ENCODE measurements around the gene TAF1A.
"Not testable (repeated sequence)": the region's sequence is repeated elsewhere in the genome, so short reads cannot be mapped to it uniquely, and the experiment has no call there.

Gene TAF1A

GRCh38 chr1:222589462-222590302 lies at the start of gene TAF1A:
Gene TAF1A, minus strand, starts transcription at chr1:222589933.
- DNase-seq (ENCODE audit: low read depth): no peak

GRCh38 chr1:222634180-222635013 lies 44.7 kb upstream of the TAF1A start:
- DNase-seq (ENCODE audit: low read depth): peak; percentile 77

- no peak for DNase-seq (ENCODE audit: low read depth)
Observed at GRCh38 chr1:222632749-222633148, 43.0 kb upstream of the TAF1A start.

DNA sequence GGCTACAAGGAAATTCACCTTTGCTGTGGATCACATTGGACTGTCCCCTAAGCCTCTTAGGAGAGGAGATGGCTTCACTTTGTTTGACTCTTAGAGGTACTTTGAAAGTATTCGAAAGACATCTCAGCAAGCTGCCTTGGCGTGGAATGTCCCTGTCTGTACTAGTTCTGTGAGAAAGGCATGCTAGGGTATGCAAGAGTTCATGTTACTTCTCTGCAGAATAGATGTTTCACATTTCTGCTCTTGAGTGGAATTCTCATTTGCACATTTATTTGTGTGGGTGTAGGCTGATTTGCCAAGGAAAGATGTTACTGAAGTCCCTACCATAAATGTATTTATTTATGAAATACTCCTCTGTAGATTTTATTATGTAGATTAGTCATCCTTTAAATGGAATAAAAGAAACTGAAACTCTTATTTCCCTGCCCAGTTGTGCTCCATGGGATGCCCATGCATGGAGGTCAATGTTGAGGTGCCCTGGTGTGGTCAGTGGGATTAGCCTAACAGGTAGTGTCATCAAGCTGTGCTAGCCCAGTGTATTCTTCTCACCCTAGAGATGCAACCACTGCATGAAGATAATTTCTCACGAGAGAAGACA lies 42.0 kb upstream of the TAF1A start:
- DNase-seq (ENCODE audit: low read depth): no peak

DNA sequence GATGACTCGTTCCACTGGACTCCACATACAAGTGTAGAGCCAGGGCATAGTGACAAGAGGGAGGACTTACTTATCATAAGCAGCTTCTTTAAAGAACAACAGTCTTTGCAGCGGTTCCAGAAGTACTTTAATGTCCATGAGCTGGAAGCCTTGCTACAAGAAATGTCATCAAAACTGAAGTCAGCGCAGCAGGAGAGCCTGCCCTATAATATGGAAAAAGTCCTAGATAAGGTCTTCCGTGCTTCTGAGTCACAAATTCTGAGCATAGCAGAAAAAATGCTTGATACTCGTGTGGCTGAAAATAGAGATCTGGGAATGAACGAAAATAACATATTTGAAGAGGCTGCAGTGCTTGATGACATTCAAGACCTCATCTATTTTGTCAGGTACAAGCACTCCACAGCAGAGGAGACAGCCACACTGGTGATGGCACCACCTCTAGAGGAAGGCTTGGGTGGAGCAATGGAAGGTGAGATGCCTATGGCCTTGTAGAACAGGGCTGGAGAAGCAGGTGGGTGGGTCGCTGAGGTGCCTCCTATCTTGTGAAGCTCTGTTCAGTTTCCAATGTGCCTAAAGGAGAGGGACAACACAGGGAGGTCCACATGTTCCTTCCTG lies 40.3 kb upstream of the TAF1A start:
- DNase-seq (ENCODE audit: low read depth): no peak

DNA sequence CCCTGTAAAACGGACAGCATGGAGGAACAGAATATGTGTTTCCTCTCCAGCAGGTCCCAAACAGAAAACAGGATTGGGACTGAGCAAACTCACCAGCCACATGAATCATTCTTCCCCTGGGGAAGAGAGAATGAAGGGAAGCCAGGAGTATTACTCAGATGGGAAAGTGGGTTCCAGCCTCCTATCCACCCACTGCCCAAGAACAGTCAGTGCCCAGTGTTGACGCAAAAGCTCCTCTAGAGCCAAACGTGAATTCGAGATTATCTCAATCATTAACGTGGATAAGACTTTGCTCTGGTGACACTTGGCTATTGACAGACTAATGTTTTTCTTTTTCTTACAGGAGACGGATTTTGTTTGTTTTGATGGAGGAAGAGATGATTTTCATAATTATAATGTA lies 37.5 kb upstream of the TAF1A start:
- DNase-seq (ENCODE audit: low read depth): no peak

DNA sequence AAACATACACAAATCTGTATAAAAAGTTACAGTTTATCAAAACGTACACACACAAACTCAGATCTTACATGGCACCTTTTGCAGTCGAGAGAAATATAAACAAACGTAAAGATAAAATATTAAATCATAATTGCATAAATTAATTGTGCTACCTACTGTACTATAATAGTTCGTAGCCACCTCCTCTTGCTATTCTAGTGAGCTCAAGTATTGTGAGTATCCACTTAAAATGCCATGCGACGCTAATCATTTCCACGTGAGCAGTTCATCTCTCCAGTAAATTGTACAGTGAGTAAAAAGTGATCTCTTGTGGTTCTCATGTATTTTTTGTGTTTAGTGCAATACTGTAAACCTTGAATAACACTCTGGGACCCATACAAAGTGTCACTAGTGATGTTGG lies 34.5 kb upstream of the TAF1A start:
- DNase-seq (ENCODE audit: low read depth): no peak

GRCh38 chr1:222623458-222623857 lies 33.7 kb upstream of the TAF1A start:
- DNase-seq (ENCODE audit: low read depth): no peak

DNA sequence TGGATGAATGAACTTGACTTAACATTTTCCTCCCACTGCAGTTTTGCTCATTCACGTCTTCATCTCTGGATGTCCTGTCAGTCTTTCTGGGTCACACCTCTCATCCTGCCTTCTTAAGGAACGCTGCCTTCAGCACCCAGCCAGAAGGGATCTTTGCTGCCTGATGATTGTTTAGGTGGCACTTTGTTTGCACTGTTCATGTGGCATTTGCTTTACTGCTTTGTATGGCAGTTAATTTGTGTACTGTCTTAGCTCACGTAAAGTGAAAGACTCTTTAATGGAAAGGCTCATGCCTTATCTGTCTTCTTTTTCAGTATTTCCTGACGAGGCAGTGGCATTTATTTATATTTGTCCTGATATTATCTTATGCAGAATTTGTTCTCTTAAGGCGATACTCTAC lies 33.0 kb upstream of the TAF1A start:
- no peak for DNase-seq (ENCODE audit: low read depth)

DNA sequence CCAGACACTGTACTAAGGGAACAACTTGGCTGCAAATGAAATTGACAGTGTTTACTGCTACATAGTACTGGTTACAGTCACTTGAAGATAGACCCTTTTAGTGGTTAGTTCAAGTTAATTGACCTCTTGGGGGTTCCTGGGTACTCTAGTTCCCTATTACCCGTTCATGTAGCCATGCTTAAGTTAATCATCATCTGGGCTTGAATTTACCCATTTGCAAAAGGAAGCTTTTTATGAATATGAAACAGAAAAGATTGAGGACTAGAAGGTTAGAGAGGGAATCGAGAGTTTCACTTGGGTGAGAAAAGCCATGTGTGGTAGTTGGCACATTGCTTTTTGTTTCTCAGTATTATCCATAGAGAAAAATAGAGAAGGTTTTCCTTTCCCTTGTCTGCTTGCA lies 30.8 kb upstream of the TAF1A start:
- DNase-seq (ENCODE audit: low read depth): no peak

- no peak for DNase-seq (ENCODE audit: low read depth)
Observed at GRCh38 chr1:222618880-222619596, 29.3 kb upstream of the TAF1A start.

DNA sequence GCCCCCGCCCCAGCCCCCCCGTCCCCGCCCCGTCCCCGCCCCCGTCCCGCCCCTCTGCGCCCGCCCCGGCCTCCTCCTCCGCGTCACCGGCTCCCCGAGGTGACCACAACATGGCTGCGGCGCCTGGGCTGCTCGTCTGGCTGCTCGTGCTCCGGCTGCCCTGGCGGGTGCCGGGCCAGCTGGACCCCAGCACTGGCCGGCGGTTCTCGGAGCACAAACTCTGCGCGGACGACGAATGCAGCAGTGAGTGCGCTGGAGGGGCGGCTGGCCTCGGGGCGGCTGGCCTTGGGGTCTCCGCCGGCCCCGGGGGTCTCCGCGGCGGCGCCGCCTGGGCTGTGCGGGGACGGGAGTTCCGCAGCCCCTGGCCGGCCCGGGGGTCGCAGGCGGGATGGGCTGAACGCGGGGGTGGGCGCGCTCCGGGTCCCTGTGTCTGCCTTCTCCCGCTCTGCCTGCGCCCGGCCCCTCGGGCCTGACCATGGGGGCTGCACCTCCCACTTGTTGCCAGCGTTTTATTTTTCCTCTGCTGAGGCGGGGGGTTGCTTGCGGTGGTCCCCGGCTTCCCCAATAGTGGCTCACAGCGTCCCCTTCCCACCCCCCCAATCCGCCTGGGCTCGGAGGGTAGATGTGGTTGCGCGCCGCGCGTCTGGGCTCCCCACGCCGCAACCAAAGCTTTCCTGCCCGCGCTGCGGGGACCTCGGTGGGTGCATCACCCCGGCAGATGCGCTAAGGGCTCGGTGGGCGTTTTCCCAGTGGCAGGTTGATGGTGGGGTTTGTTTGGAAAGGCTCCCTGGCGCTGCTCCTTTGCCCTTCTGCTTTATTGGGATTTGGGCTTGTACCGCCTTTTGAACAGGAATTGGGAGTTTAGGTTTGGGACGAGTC lies 28.5 kb upstream of the TAF1A start, which contains the start of gene MIA3:
MIA3 (plus strand) TSS at position 97 of the 879 bp plus-strand sequence; CDS start at position 111, 14 bp downstream.
- DNase-seq (ENCODE audit: low read depth): no peak

- peak; percentile 95 for DNase-seq (ENCODE audit: low read depth)
Observed at GRCh38 chr1:222617367-222617951, 27.7 kb upstream of the TAF1A start.

- DNase-seq (ENCODE audit: low read depth): no peak
Observed at GRCh38 chr1:222616525-222616924, 26.8 kb upstream of the TAF1A start.

DNA sequence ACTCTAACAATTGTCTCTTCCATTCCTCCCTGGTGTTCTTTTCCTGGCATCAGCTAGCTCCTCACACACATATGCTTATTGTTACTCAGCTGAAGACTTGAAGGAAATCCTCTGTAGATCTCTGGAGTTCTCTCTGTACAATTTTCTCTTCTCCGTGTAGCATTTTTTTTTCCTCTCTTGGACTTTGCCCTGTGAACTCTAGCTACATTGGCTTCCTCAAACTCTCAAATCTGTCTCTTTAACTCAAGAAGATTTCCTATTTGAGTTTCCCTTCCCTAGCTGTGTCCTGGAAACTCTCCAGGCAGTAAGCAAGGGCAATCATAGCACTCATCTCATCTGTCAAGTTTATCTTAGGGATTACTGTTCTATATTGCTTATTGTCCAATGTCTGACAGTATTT lies 23.9 kb upstream of the TAF1A start:
- DNase-seq (ENCODE audit: low read depth): no peak

- DNase-seq (ENCODE audit: low read depth): no peak
Observed at GRCh38 chr1:222610728-222611127, 21.0 kb upstream of the TAF1A start.

DNA sequence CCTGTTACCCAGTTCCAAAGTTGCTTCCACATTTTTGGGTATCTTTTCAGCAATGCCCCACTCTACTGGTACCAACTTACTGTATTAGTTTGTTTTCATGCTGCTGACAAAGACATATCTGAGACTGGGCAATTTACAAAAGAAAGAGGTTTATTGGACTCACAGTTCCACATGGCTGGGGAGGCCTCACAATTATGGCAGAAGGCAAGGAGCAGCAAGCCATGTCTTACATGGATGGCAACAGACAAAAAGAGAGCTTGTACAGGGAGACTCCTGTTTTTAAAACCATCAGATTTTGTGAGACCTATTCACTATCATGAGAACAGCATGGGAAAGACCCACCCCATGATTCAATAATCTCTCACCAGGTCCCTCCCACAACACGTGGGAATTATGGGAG lies 19.4 kb upstream of the TAF1A start:
- DNase-seq (ENCODE audit: low read depth): not testable (repeated sequence)

DNA sequence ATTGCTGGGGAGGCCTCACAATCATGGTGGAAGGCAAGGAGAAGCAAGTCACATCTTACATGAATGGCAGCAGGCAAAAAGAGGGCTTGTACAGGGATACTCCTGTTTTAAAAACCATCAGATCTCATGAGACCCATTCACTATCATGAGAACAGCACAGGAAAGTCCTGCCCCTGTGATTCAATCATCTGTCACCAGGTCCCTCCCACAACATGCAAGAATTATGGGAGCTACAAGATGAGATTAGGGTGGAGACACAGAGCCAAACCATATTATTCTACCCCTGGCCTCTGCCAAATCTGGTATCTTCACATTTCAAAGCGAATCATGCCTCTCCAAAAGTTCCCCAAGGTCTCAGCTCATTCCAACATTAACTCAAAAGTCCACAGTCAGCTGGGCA lies 17.0 kb upstream of the TAF1A start:
- DNase-seq (ENCODE audit: low read depth): no peak

- DNase-seq (ENCODE audit: low read depth): no peak
Observed at GRCh38 chr1:222601257-222601656, 11.5 kb upstream of the TAF1A start.

- no peak for DNase-seq (ENCODE audit: low read depth)
Observed at GRCh38 chr1:222600281-222600680, 10.5 kb upstream of the TAF1A start.

Measured in non-pigmented ciliary epithelial cell (primary cell).